Liver (tissue), 9 donors: ENCODE measurements around the gene TMEM178B. TPM values are rescaled to one million over a fixed set of nuclear protein-coding genes. Genes with fewer than 3 reads are reported as not detected.

Experiments
- DNase-seq: peaks from one replicate; pipeline ENCODE4 v3.0.0-alpha.2; 2017; ENCODE audit warnings: low spot score
- H3K27ac ChIP-seq, 2 donors: one replicate each; pipeline ENCODE4 v1.7.0; 2013; ENCODE audit warnings: inconsistent platforms in 2 of 2, low read length in 2 of 2, control low read depth in 1 of 2, low read depth in 1 of 2, mild to moderate bottlenecking in 1 of 2
- H3K27me3 ChIP-seq, 4 donors: one replicate each; pipeline versions ENCODE4 v1.6.1 to v1.7.0; 2013; ENCODE audit warnings: low read length in 3 of 4, inconsistent platforms in 1 of 4, mild to moderate bottlenecking in 1 of 4, moderate library complexity in 1 of 4; ENCODE audit not compliant: control insufficient read depth in 4 of 4, insufficient read depth in 4 of 4
- H3K36me3 ChIP-seq, 4 donors: one replicate each; pipeline versions ENCODE4 v1.6.1 to v1.7.0; 2013; ENCODE audit warnings: low read length in 3 of 4, mild to moderate bottlenecking in 3 of 4, low read depth in 1 of 4, moderate library complexity in 1 of 4; ENCODE audit not compliant: control insufficient read depth in 4 of 4, insufficient read depth in 3 of 4
- H3K4me1 ChIP-seq, 4 donors: one replicate each; pipeline versions ENCODE4 v1.6.1 to v1.7.0; 2013; ENCODE audit warnings: low read length in 3 of 4, mild to moderate bottlenecking in 3 of 4, moderate library complexity in 1 of 4; ENCODE audit not compliant: control insufficient read depth in 4 of 4, insufficient read depth in 4 of 4
- H3K4me3 ChIP-seq, 3 donors: one replicate each; pipeline versions ENCODE4 v1.6.1 to v1.7.0; 2013; ENCODE audit warnings: low read length in 3 of 3, control low read depth in 1 of 3, low read depth in 1 of 3, mild to moderate bottlenecking in 1 of 3
- H3K9ac ChIP-seq, 2 donors: one replicate each; pipeline ENCODE4 v1.7.0; 2013; ENCODE audit warnings: low read length in 2 of 2, mild to moderate bottlenecking in 2 of 2, moderate library complexity in 2 of 2, control low read depth in 1 of 2, low read depth in 1 of 2
- H3K9me3 ChIP-seq, 4 donors: one replicate each; pipeline versions ENCODE4 v1.6.1 to v1.7.0; 2013; ENCODE audit warnings: low read length in 3 of 4; ENCODE audit not compliant: control insufficient read depth in 4 of 4
- CTCF ChIP-seq: fragments of 150-350 bp; IDR thresholded peaks from 2 replicates; pipeline ENCODE4 v1.5.1; 2017; ENCODE audit warnings: improper control_type of control experiment, low read depth, low read length; ENCODE audit not compliant: missing input control
- EGR1 ChIP-seq, 2 donors: IDR thresholded peaks; 2 replicates each; pipeline ENCODE4 v1.6.1; 2016 to 2018; ENCODE audit warnings: antibody characterized with exemption in 2 of 2, low read depth in 2 of 2
- FOXA1 ChIP-seq: IDR thresholded peaks from 2 replicates; pipeline ENCODE4 v1.6.1; 2016; ENCODE audit warnings: antibody characterized with exemption
- FOXA2 ChIP-seq: IDR thresholded peaks from 2 replicates; pipeline ENCODE4 v1.6.1; 2016; ENCODE audit warnings: antibody characterized with exemption
- GABPA ChIP-seq, 2 donors: IDR thresholded peaks in 1 of 2; conservative IDR thresholded peaks in 1 of 2; 2 replicates each; pipeline ENCODE4 v1.6.1; 2016; ENCODE audit warnings: antibody characterized with exemption in 2 of 2, mild to moderate bottlenecking in 1 of 2, moderate library complexity in 1 of 2
- HNF4A ChIP-seq, 2 donors: conservative IDR thresholded peaks; 2 replicates each; pipeline ENCODE4 v1.6.1; 2016; ENCODE audit warnings: antibody characterized with exemption in 2 of 2, mild to moderate bottlenecking in 2 of 2
- HNF4G ChIP-seq: IDR thresholded peaks from 2 replicates; pipeline ENCODE4 v1.6.1; 2016; ENCODE audit warnings: antibody characterized with exemption
- JUND ChIP-seq, 2 donors: IDR thresholded peaks; 2 replicates each; pipeline ENCODE4 v1.6.1; 2016; ENCODE audit warnings: antibody characterized with exemption in 2 of 2
- NR2F2 ChIP-seq: IDR thresholded peaks from 2 replicates; pipeline ENCODE4 v1.6.1; 2016; ENCODE audit warnings: antibody characterized with exemption
- RAD21 ChIP-seq, 2 donors: IDR thresholded peaks; 2 replicates each; pipeline ENCODE4 v1.6.1; 2016; ENCODE audit warnings: antibody characterized with exemption in 2 of 2, mild to moderate bottlenecking in 2 of 2
- REST ChIP-seq: IDR thresholded peaks from 2 replicates; pipeline ENCODE4 v1.6.1; 2016; ENCODE audit warnings: antibody characterized with exemption, mild to moderate bottlenecking
- RXRA ChIP-seq, 2 donors: IDR thresholded peaks; 2 replicates each; pipeline ENCODE4 v1.6.1; 2017 to 2018; ENCODE audit warnings: antibody characterized with exemption in 2 of 2, mild to moderate bottlenecking in 1 of 2
- SP1 ChIP-seq: IDR thresholded peaks from 2 replicates; pipeline ENCODE4 v1.6.1; 2018; ENCODE audit warnings: antibody characterized with exemption, mild to moderate bottlenecking
- TAF1 ChIP-seq: conservative IDR thresholded peaks from 2 replicates; pipeline ENCODE4 v1.6.1; 2016; ENCODE audit warnings: antibody characterized with exemption, mild to moderate bottlenecking
- YY1 ChIP-seq: IDR thresholded peaks from 2 replicates; pipeline ENCODE4 v1.6.1; 2016; ENCODE audit warnings: antibody characterized with exemption, mild to moderate bottlenecking
- ZBTB33 ChIP-seq: IDR thresholded peaks from 2 replicates; pipeline ENCODE4 v1.6.1; 2016; ENCODE audit warnings: antibody characterized with exemption
- WGBS: extraction: QIAGEN DNeasy Blood & Tissue Kit; methylation state at CpG from one replicate; pipeline ENCODE4 v1.1.7; 2013; 5-methylcytosine and 5-hydroxymethylcytosine counted together
- polyA plus RNA-seq, 2 donors: library from polyadenylated mRNA; stranded (reverse) in 1 of 2; unstranded in 1 of 2; fragments of 200-250 nt in 1 of 2; fragments of >200 nt in 1 of 2; fragmentation: Nextera tagmentation in 1 of 2; extraction: Ambion mirVana in 1 of 2; gene quantifications; one replicate each; pipeline versions ENCODE4 v1.2.1 to v1.2.3, GENCODE V29; 2013 to 2015
- total RNA-seq, 2 donors: library from RNA; depleted of rRNA; stranded (reverse); fragments of >200 nt; gene quantifications; one replicate each; pipeline ENCODE4 v1.2.3, GENCODE V29; 2014
- TF ChIP-seq, protein P1 (sequence below): IDR thresholded peaks from 2 replicates; pipeline ENCODE4 v1.6.1; 2016; ENCODE audit warnings: antibody characterized with exemption
- TF ChIP-seq, protein P2 (sequence below): IDR thresholded peaks from 2 replicates; pipeline ENCODE4 v1.6.1; 2016; ENCODE audit warnings: antibody characterized with exemption
- donor health status: healthy.
- donor health status: healthy.
- donor health status: healthy.
- donor health status: healthy.
- donor health status: healthy.

The TMEM178B gene
- total and polyA plus RNA-seq, 4 donors: under 0.01 to 0.02 (median under 0.01) TPM; not detected in 1

DNA sequence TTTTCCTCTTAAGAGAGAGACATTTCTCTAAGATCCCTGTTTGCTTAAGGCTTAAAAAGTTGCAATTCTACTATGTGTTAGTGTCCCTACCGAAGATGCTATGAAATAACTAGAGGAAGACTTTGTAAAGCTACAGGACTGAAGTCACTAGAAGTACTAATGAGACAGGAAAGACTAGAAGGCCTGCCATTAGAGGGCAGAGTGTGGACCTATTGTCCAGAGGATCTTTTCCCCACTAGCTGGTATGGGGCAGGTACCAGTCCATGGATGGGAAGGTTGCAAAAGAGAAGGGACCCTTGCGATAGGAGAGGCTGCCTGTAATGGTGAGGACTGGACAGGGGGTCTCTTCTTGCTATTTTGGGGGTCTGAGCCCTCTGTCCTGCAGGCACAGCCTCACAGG, 178.1 kb downstream of the TMEM178B start:
- no peak overlapping the region for H3K27ac ChIP-seq
- DNase-seq: no peak
- no peak overlapping the region for H3K9ac ChIP-seq
- H3K27me3 ChIP-seq: peaks cover 0 to 3% (median 0%) of the 10 kb centered on the region in 4 donors
- TF ChIP-seq NR2F2 (no peak), TAF1 (no peak), HNF4G (no peak), SP1 (no peak), EGR1 (IDR thresholded peaks at IDR 0.05; ENCODE audit: low read depth in 2 of 2) (no peak), ZBTB33 (no peak), RAD21 (IDR thresholded peaks at IDR 0.05) (no peak), JUND (IDR thresholded peaks at IDR 0.05) (no peak), CTCF (no peak), HNF4A (conservative IDR thresholded peaks at IDR 0.05) (no peak), FOXA2 (no peak), RXRA (IDR thresholded peaks at IDR 0.05) (no peak), FOXA1 (no peak), GABPA (IDR thresholded peaks at IDR 0.05 in 1 of 2, conservative IDR thresholded peaks at IDR 0.05 in 1 of 2) (no peak), YY1 (no peak), REST (no peak)
- TF ChIP-seq, protein P1, sequence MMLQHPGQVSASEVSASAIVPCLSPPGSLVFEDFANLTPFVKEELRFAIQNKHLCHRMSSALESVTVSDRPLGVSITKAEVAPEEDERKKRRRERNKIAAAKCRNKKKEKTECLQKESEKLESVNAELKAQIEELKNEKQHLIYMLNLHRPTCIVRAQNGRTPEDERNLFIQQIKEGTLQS: no peak
- TF ChIP-seq, protein P2, sequence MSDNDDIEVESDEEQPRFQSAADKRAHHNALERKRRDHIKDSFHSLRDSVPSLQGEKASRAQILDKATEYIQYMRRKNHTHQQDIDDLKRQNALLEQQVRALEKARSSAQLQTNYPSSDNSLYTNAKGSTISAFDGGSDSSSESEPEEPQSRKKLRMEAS: no peak
- no peak overlapping the region for H3K4me3 ChIP-seq
- 80% methylated on average over 2 of the region's 2 CpGs for WGBS
- no peaks in the 10 kb centered on the region for H3K36me3 ChIP-seq
- H3K4me1 ChIP-seq: no peaks in the 10 kb centered on the region
- peaks cover 0 to 2% (median 0%) of the 10 kb centered on the region in 4 donors for H3K9me3 ChIP-seq
